ENCODE results near the gene MATN1.

MATN1 gene

DNA sequence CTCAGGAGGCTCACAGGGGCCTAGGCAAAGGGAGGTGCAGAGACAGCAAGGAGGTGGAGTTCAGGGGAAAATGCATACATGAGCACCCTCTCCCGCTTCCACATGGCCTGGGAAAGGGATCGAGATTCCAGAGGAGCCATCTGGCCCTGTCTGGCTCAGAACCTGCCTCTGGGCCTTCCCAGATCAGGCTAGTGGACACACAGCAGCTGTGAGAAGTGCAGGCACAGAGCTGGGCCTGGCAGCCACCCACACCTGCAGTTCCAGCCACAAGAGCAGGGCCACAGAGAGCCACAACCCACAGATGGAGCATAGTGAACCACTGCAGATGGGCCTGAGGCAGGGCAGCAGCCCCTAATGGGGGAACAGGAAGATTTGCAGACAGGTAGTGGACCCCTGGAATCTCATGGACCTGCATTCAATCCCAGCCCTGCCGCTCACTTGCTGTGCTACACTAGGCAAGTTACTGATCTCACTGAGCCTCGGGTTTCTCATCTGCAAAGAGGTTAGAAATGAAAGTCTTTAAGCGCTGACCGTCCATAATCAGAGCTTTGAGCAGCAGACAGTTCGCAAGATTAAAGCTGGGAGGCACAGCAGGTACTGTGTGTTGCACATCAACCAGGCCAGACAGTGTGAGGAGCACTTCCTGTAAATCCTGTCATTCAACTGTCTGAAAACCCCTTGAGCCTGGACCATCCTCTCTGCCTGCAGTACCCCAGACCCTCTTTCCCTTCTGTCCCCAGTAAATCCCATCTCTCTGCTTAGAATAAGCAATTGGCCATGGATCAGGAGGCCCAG lies 58.0 kb downstream of the MATN1 start:
- no peak for DNase-seq

DNA sequence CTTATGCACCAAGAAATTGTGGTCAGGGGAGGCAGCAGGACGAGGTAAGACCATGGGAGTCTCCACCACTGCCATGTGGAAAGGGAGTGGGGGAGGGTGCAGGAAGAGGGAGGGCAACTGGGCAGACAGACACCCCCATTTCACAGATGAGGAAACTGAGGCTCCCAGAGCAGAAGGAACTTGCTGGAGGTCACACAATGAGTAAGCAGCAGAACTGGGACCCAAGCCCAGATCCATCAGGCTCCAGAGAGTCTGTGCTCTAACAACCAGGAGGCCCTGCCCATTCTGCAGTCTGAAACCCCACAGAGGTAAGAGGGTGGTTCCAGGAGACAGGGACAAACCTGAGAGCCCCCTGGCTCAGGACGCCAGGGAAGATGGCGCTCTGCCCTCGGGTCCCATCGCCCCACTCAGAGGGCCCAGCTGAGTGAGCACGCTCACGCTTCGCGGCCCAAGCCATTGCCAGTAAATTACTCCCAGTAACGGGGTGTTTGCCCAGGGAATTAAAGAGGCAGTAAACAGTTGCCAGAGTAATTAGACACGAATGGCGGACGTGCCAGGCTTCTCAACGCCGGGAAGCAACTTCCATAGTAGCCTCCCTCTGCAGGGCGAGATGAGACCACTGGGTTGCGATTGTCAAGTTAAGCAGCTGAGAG lies 59.2 kb downstream of the MATN1 start:
- DNase-seq, result peak in 31 of 56 donors; percentile 6 to 67 (median 36)

DNA sequence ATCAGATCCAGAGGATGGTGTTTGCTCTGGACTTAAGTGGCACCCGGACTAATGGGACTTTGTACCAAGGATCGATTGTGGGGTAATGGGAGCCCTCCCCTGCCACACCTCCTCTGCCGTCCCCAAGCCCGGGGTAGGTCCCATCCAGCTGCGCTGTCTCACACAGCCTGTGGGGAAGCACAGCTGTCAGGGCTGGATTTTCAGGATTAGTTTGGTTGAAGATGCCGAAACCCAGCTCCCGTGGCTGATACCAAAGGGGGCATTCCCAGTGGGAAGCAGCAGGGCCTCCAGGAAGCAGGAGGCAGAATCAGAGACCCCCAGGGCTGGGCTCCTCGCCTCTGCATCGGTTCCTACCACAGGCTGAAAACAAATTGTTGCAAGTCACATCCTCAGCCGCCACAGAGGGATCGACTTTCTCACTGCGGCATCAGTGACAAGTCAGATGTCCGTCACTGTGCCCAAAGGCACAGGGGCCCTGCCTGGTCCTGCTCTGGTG lies 59.7 kb downstream of the MATN1 start:
- no peak for DNase-seq

DNA sequence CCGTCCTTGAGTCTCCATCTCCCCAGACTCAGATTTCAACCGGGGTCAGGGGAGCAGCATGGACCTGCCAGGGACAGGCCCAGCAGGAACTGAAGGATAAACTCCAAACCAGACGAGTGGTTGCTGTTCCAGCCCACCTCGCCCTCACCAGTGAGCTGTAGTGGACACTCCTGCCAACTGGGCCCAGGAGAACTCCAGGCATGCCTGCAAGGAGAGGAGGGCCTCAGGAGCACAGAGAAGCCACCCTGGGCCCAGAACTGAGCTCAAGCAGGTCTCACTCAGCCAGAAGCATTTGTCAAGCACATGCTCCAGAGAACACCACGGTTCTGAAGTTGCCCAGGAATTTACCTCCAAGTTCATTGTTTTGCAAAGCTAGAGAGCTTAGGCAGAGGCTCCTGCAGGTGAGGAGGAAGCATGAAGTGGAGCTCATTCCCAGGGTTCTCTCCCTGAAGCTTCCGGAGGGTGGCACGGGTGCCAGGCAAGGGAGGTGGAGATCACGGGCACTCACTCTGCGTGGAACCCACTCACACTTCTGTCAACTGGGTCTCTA lies 61.0 kb downstream of the MATN1 start:
- DNase-seq, result no peak

DNA sequence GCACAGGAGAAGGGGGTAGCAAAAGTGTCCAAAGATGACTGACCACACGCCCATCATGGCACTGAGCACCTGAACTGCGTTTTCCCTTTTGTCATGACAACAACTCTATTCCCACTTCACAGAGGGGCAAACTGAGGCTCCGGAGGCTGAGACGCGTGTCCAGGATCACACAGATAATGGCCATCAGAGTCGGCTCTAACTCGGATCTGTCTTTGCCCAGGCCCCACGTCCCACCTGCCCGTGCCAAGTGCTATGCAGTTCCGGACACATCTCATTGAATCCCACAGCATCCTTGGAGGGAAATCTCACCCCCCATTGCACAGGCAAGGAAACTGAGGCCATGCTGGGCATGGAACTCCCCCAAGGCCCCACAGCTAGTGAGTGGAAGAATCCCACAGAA lies 62.1 kb downstream of the MATN1 start:
- no peak for DNase-seq

All from amygdala (tissue), 56 donors.